Measurements from ENCODE around the gene NKPD1.

The NKPD1 gene

DNA sequence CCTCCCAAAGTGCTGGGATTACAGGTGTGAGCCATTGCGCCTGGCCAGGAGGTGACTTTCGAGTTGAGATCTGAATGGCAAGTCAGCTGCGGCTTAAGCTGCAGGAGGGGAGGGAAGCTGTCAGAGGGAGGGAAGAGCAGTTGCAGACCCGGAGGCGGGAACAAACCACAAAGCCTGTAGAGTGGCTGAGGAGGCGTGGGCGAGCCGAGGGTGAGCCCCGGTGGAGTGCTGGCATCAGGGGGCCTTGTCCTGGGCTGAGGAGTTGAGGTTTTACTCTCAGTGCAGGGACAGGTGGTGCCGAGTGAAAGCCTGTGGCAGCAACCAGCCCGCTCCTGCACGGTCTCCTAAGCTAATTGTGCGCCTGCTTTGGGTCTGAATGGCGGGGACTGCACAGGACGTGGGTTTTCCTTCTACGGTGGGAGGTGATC, 43.6 kb downstream of the NKPD1 start:
- no peak for TF ChIP-seq CTCF (IDR thresholded peaks at IDR 0.05; ENCODE audit: low read depth, low read length)
- H3K4me3 ChIP-seq (ENCODE audit: low read depth, low read length): no peak overlapping the region

- H3K4me3 ChIP-seq (ENCODE audit: low read depth, low read length): no peak overlapping the region
- no peak for TF ChIP-seq CTCF (IDR thresholded peaks at IDR 0.05; ENCODE audit: low read depth, low read length)
These were observed 44.8 kb downstream of the NKPD1 start for GRCh38 chr19:45115809-45116615.

- no peak overlapping the region for H3K4me3 ChIP-seq (ENCODE audit: low read depth, low read length)
- TF ChIP-seq CTCF (IDR thresholded peaks at IDR 0.05; ENCODE audit: low read depth, low read length): no peak
These were observed 46.7 kb downstream of the NKPD1 start for GRCh38 chr19:45114116-45114515.

DNA sequence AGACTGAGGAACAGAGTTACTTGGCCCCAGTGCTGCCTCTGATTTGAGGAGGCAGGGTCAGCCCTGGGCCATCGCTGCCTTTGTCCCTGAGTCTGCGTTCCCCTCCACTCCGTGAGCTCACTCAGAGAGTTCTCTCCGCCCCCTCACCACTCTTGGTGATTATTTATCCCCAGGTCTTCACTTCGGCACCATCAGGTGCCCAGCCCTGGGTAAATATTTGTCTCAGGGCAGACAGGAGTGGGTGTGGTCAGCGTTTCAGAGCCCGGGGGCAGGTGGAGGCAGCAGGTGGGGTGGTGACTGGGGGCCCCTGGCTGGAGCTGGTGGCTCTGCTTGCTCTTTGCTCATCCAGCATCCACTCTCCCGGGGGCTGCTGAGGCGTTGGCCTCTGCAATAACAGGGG, 47.2 kb downstream of the NKPD1 start:
- no peak for TF ChIP-seq CTCF (IDR thresholded peaks at IDR 0.05; ENCODE audit: low read depth, low read length)
- H3K4me3 ChIP-seq (ENCODE audit: low read depth, low read length): no peak overlapping the region

DNA sequence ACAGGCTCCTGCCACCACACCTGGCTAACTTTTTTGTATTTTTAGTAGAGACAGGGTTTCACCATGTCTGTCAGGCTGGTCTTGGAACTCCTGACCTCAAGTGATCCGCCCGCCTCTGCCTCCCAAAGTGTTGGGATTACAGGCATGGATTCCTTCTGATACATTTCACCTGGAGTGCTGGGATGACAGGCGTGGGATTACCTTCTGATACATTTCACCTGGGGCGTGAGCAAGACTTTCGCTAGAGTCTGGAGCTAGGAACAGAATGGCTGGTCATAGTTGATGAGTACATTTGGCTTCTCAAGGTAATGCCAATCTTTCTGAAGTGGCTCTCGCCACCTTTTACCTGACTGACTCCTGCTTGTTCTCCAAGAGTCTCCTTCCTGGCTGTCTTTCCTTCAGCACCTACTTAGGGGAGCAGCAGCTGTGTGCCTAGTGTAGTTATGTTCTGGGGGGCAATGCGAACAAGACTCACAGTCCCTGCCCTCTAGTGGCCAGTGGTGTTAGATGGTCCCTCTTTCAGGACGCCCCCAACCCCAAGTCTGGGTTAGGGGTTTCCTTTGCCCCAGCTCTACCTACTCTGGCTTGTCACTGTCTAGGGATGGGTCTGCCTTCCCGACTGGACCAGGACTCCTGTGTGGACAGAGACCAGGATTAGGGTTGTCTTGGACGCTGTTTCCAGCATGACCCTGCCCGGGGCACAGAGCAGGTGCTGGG, 48.5 kb downstream of the NKPD1 start:
- TF ChIP-seq CTCF (IDR thresholded peaks at IDR 0.05; ENCODE audit: low read depth, low read length): no peak
- H3K4me3 ChIP-seq (ENCODE audit: low read depth, low read length): no peak overlapping the region
